ENCODE results near the gene ATP10D. TPM values are rescaled to one million over a fixed set of nuclear protein-coding genes. Genes with fewer than 3 reads are reported as not detected.

ATP10D gene
- total and polyA plus RNA-seq, 2 donors (not counting 1 experiment from before 2014, with no cell fraction given): 16.1 to 36.2 TPM

GRCh38 chr4:47536966-47537365, 51.9 kb downstream of the ATP10D start:
- Histone ChIP-seq H3K27me3 (replicated peaks in 1 of 4; ENCODE audit: control extremely low read depth in 1 of 4, control insufficient read depth in 3 of 4, insufficient read depth in 4 of 4, low read length in 3 of 4) (no peaks in the 10 kb centered on the region), H3K36me3 (replicated peaks in 1 of 2; ENCODE audit: control extremely low read depth in 1 of 2, control insufficient read depth in 1 of 2, extremely low read depth in 1 of 2, insufficient read depth in 2 of 2, low read length in 1 of 2) (peaks cover 15 to 56% of the 10 kb centered on the region in 2 experiments), H3K4me1 (ENCODE audit: control insufficient read depth in 2 of 2, insufficient read depth in 2 of 2, low read length in 2 of 2) (peaks cover 12 to 17% of the 10 kb centered on the region in 2 donors), H3K4me3 (ENCODE audit: control extremely low read depth in 1 of 5, extremely low read depth in 1 of 5, insufficient read depth in 1 of 5, low read depth in 2 of 5, low read length in 4 of 5) (no peak overlapping the region), H3K4me2 (replicated peaks; ENCODE audit: low read depth, low read length, poor library complexity, severe bottlenecking) (no peak overlapping the region), H3K9ac (ENCODE audit: low read length) (no peak overlapping the region), H3K9me3 (ENCODE audit: control extremely low read depth in 1 of 3, control insufficient read depth in 2 of 3, insufficient read depth in 1 of 3, low read length in 2 of 3) (peaks cover 0 to 3% (median 1%) of the 10 kb centered on the region in 3 donors), H2AFZ (ENCODE audit: insufficient read depth, low read depth, low read length, poor library complexity, severe bottlenecking) (no peak overlapping the region), H4K20me1 (ENCODE audit: control insufficient read depth, insufficient read depth, low read length, poor library complexity, severe bottlenecking) (peaks cover 11% of the 10 kb centered on the region), H3K27ac (ENCODE audit: low read length in 2 of 2) (peak overlapping the region in 1 of 2 donors; percentile 19), H3K79me2 (ENCODE audit: control insufficient read depth, insufficient read depth, low read length) (peaks cover 24% of the 10 kb centered on the region)
- Mint-ChIP-seq H3K4me1 (peaks cover 22% of the 10 kb centered on the region), H3K9me3 (ENCODE audit: insufficient read depth) (peaks cover 2% of the 10 kb centered on the region), H3K27ac (no peak overlapping the region), H3K27me3 (no peaks in the 10 kb centered on the region), H3K4me3 (no peak overlapping the region)
- ATAC-seq (ENCODE audit: low read depth) (no peak), DNase-seq (no peak)
- TF ChIP-seq CTCF (IDR thresholded peaks at IDR 0.05): no peak
- TF ChIP-seq EZH2 (IDR thresholded peaks at IDR 0.05; ENCODE audit: borderline replicate concordance, insufficient read depth, low read depth, low read length, poor library complexity, severe bottlenecking): no peak
- CTCF ChIA-PET: interaction anchor here (0.9 to 1.2 kb wide), 2 partner anchors 26 to 52 kb away, joined by 3 read pairs; partner anchors contain the start of gene ATP10D
- intact Hi-C loops (cut with micrococcal nuclease): no loop called here
- WGBS (ENCODE audit: insufficient coverage): no CpG with 5 or more reads among the region's 1 CpG
- POLR2A ChIA-PET: no interaction called here

DNA sequence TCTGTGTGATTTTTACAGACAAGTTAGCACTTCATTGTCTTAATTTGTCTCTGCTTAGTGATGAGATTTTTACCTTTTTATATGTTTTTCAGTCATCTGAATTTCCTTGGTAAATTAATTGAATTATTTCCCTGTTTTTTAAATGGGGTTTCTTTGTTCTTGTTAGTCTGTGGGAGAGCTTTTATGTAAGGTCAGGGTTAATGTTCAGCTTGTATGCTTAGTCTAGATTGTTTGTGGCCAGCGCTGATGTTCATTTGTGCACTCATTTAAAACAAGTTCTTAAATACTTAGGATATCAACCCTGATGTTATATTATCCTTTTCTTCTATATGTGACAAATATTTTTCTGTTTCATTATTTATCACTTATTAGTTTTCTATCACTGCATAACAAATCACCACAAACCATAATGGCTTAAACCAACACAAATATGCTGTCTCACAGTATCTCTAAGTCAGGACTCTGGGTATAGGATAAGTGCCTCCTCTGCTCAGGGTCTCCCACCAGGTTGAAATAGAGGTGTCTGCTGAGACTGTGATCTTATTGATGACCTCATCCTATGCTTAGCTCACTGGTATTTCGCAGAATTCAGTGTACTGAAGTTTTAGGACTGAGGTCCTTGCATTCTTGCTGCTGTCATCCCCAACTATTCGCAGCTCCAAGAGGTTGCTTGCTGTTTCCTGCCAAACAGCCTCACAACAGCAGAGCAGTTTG, 53.2 kb downstream of the ATP10D start:
- 96% methylated on average over 2 of the region's 3 CpGs for WGBS (ENCODE audit: insufficient coverage)
- POLR2A ChIA-PET: no interaction called here

More for the DNA sequence above, 53.2 kb downstream of the ATP10D start:
- peaks cover 0 to 5% of the 10 kb centered on the region in 2 donors for H3K4me1 ChIP-seq (ENCODE audit: control insufficient read depth in 2 of 2, insufficient read depth in 2 of 2, low read length in 2 of 2)
- peaks cover 11 to 59% of the 10 kb centered on the region in 2 experiments for H3K36me3 ChIP-seq (replicated peaks in 1 of 2; ENCODE audit: control extremely low read depth in 1 of 2, control insufficient read depth in 1 of 2, extremely low read depth in 1 of 2, insufficient read depth in 2 of 2, low read length in 1 of 2)
- no peak for DNase-seq
- H3K9ac ChIP-seq (ENCODE audit: low read length): no peak overlapping the region
- Mint-ChIP-seq H3K4me3 (no peak overlapping the region), H3K9me3 (ENCODE audit: insufficient read depth) (peaks cover 2% of the 10 kb centered on the region), H3K27ac (no peak overlapping the region), H3K4me1 (peaks cover 10% of the 10 kb centered on the region), H3K27me3 (no peaks in the 10 kb centered on the region)
- no peaks in the 10 kb centered on the region for H3K27me3 ChIP-seq (replicated peaks in 1 of 4; ENCODE audit: control extremely low read depth in 1 of 4, control insufficient read depth in 3 of 4, insufficient read depth in 4 of 4, low read length in 3 of 4)
- H3K4me2 ChIP-seq (replicated peaks; ENCODE audit: low read depth, low read length, poor library complexity, severe bottlenecking): no peak overlapping the region
- H3K79me2 ChIP-seq (ENCODE audit: control insufficient read depth, insufficient read depth, low read length): peaks cover 11% of the 10 kb centered on the region
- TF ChIP-seq EZH2 (IDR thresholded peaks at IDR 0.05; ENCODE audit: borderline replicate concordance, insufficient read depth, low read depth, low read length, poor library complexity, severe bottlenecking): no peak
- TF ChIP-seq CTCF (IDR thresholded peaks at IDR 0.05): no peak
- peaks cover 6% of the 10 kb centered on the region for H4K20me1 ChIP-seq (ENCODE audit: control insufficient read depth, insufficient read depth, low read length, poor library complexity, severe bottlenecking)
- no peak overlapping the region for H3K4me3 ChIP-seq (ENCODE audit: control extremely low read depth in 1 of 5, extremely low read depth in 1 of 5, insufficient read depth in 1 of 5, low read depth in 2 of 5, low read length in 4 of 5)
- no peak for ATAC-seq (ENCODE audit: low read depth)
- intact Hi-C loops (cut with micrococcal nuclease): no loop called here
- no peak overlapping the region for H2AFZ ChIP-seq (ENCODE audit: insufficient read depth, low read depth, low read length, poor library complexity, severe bottlenecking)
- no peak overlapping the region for H3K27ac ChIP-seq (ENCODE audit: low read length in 2 of 2)
- CTCF ChIA-PET: interaction anchor here (0.9 to 1.2 kb wide), 3 partner anchors 15 to 54 kb away, joined by 3 to 5 read pairs (median 3); partner anchors contain the start of gene ATP10D
- H3K9me3 ChIP-seq (ENCODE audit: control extremely low read depth in 1 of 3, control insufficient read depth in 2 of 3, insufficient read depth in 1 of 3, low read length in 2 of 3): peaks cover 0 to 3% (median 1%) of the 10 kb centered on the region in 3 donors
